C1 segment of cervical spinal cord (tissue), 14 donors: ENCODE results near the gene ADD2.
"Not testable (repeated sequence)": the region's sequence is repeated elsewhere in the genome, so short reads cannot be mapped to it uniquely, and the experiment has no call there.

Source experiments
- DNase-seq, 14 donors: peaks; one replicate each; lab custom pipeline; 2025; lab: John Stamatoyannopoulos, UW

Gene ADD2

DNA sequence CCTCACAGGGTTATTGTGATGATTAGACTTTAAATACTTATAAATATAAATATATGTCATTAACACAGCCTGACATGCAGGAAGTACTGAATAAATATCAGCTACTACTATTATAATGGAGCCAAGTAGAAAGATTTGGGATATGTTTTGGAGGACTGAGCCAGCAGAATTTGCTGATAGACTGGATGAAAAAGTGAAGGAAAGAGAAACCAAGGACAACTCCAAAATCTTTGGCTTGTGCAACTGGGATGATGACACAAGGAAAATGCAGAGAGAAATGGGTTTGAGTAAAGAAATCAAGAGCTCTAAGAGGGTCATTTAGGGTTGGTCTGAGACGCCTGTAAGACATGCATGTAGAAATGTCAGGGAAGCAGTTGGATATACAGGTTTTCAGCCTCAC lies 15.6 kb downstream of the ADD2 start:
- DNase-seq = no peak

DNA sequence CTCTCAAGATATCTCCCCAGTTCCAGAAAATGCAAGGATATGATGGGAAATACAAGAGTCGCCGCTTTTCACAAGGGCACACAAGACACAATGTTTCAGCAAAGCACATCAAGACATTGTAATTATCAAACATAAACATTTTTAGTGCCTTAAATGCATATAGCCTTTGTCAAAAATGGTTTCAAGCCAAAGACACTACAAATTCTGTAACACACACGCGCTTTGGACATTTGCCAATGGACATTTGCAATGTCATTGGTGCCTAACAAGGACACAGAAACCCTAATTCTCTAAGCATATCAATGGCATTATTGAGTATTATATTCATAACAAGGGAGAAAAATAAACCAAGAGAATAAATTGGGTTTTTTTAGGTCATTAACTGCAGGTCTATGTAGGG lies 16.1 kb downstream of the ADD2 start:
- no peak for DNase-seq

DNA sequence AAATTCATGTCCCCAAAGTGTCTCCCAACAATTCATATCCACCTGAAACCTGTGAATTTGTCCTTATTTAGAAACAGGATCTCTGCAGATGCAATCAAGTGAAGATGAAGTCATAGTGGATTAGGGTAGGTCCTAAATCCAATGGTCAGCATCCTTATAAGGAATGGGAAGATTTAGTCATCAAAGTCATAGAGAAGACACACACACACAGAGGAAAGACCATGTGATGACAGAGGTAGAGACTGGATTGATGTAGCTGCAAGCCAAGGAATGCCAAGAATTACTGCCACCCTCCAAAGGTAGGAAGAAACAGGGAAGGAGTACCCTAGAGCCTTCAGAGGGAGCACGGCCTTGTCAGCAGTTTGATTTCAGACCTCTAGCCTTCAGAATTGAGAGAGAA lies 17.7 kb downstream of the ADD2 start:
- DNase-seq = no peak

DNA sequence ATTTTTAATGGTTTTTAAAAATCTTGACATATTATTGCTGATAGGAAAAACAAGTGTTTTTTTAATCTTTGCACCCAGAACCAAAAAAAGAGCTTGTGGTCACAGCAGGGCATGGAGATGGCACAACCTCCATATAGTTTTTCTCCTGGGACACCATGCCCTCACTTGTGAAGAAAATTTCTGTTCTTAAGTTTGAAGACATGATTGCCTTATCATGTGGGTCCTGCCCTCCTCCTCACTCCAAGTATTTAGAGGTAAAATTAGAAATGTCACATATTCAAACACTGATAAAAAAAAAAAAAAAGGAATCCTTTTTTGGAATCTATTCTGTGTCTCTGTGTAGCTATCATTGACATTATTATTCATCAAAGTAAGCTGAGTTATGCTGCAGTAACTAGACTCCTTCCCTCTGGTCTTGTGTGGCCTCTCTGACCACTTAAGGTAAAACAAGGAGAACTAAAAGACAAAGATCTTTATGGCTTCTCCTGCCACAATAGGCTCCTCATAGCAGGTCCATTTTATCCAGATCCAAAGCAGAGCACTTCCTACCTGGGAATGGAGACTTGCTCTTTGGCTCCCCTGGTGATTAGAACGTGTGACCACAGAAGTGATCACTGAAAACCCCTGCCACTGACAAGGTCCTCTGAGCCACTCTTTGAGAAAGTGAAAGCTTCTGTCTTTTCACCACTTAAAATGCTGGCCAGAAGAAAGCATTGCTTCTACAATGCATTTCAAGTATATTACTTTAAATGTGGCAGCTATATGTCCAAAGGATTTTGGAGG lies 19.8 kb downstream of the ADD2 start:
- no peak for DNase-seq

DNA sequence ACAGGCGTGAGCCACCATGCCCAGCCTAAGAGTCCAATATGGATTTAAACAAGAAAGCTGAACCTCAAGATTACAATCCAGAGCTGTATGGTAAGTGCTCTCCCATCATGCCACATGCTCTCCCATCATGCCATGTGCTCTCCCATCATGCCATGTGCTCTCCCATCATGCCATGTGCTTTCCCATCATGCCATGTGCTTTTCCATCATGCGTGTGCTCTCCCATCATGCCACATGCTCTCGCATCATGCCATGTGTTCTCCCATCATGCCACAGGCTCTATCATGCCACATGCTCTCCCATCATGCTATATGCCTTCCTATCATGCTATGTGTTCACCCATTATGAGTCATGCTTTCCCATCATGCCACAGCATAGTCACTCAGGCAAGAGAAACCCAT lies 20.7 kb downstream of the ADD2 start:
- no peak for DNase-seq

DNA sequence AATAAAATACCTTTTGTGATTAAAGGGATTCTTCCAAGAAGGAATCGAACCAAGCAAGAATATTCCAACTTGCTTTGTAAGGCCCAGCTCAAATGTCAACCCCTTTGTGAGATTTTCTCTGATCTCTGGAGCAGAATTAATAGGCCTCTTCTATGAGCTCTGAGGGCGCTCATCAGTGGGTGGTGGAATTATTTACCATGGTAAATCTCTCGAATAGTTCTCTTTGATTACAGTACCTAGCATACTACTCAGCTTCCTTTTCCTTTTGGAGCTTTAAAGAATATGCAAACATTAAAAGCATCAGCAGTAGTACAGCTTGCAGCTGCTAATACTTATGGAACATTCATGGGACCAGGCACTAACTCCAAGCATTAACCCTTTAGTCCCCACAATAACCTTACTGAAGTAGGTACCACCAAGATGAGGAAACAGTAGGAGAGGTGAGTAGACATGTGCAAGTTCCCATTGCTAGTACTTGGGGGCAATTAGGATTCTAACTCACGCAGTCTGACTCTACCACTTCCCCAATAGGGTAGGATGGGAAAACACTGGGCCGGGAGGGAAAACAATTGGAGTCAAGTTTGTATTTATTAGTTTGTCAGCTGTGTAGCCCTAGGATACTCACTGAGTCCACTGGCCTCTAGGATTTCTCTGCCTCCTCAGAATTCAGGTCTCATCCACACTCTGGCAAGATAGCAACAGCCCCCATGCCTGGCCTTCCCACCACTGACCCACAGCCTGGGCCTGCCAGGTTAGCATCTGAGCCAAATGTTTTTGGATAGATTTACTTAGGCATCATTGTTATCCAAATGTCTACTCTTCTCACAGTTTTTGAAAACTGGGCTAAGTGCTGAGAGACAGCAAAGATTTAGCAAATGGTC lies 21.7 kb downstream of the ADD2 start:
- peak in 5 of 14 donors; percentile 10 to 51 (median 18) for DNase-seq

DNA sequence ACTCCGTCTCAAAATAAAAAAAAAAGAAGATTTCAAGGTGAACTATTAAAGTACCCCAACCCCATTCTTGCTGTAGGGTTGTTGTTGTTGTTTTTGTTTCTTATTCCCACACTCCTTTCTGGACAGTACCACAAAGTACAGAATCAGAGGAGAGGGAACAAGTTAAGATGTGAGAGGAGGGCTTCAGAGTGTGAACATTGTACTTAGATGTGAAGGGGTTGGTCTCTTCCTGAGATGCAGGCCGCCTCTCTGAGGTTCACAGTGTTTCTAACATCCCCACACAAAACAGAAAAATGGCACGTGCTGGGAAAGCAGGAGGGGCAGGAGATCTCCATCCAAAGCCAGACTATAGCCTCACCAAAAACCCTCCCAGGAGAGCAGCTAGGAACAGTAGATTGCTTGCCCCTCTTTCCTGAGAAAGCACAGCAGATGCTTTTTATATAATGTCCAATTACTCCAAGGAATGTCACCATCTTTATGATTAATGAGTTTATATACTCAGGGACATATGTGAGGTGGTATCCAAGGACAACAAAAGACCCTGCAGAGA lies 22.6 kb downstream of the ADD2 start:
- no peak for DNase-seq

DNA sequence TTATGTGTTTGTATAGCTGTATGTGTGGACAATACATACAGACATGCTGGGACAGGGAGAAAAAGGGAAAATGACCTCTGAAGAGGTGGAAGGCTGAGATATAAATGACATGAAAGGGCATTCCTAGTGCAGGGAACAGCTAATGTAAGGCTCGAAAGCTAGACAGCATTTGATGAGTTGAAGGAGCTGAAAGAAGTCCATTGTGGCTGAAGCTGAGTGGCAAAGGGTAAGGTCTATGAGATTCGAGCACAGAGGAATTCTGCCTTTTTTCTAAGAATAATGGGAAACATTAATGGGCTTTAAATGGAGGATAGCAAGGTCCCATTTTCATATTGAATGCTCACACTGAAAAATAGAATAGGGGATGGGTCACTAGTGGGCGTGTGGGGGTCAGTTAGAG lies 23.6 kb downstream of the ADD2 start:
- DNase-seq = no peak

DNA sequence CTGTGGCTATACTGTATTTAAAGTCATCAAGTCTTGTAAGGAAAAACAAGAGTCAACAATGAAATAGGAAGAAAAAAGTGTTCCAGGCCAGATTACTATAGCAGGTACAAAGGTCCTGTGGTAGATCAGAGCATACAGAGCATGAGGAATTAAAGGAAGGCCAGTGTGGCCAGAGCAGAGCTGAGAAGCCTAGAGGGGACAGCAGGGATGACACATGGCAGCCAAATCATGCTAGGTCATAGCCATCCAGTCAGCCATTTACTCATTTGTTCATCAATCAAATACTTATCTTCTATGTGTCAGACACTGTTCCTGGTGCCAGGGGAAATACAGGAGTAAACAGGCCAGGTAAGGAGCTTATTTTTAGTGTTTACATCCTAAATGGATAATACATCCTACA lies 24.3 kb downstream of the ADD2 start:
- DNase-seq = no peak

DNA sequence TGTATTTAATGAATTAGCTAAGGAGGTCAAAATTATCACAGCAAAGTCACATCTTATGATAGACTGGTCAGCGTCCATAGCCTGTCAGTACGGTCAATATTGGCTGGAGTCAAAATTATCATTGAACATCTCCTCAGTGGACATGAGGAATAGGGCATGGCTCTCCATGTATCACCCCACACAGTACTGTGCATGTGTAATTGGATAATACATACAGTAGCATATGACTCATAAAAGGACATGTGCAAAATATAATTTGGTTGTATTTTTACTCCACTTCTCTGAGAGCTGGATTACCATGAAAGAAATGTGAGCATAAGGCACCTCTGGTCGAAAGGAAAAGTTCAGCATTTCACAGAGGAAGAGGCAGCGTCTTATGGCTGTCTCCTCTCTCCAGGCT lies 24.9 kb downstream of the ADD2 start:
- no peak for DNase-seq

DNA sequence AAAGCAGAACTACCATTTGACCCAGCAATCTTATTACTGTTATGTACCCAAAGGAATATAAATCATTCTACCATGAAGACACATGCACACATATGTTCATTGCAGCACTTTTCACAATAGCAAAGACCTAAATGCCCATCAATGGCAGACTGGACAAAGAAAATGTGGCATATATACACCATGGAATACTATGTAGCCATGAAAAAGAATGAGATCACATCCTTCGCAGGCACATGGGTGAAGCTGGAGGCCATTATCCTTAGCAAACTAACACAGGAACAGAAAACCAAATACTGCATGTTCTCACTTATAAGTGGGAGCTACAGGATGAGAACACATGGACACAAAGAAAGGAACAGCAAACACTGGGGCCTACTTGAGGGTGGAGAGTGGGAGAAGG lies 28.5 kb downstream of the ADD2 start:
- DNase-seq = not testable (repeated sequence)

DNA sequence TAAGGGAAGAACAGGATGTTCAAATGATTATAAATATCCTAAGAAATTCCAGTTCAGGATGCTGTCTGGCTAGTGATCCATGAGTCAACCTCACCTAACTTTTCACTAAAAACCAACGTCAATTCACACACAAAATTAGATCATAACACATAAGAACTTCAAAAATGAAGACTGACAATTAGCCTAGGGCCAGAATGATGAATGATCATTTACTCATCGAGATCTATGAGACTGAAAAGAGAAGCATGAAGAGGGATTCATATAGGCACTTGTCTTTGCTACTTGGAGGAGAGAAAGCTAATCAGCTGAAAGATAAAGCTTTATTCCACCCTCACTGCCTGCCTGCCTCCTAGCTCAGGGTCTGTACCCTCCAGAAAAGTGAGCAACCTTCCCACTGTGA lies 29.8 kb downstream of the ADD2 start:
- DNase-seq = no peak

DNA sequence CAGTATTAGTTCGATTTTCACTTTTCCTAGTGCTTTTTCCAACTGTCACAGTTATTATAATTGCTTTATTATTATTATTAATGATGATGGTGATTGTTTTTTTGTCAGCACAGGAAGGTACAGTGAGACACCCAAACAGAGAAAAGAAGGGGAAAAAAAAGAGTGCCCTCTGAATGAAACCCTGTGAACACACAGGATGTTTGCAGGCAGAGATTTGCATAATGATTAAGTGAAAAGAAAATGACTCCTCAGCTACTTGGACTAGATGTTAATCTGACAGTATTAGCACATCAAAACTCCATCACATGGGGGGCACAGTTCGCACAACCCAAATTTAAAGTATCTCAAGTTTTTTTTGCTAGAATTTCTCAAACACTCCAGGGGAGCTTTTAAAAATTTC lies 32.9 kb downstream of the ADD2 start:
- no peak for DNase-seq

DNA sequence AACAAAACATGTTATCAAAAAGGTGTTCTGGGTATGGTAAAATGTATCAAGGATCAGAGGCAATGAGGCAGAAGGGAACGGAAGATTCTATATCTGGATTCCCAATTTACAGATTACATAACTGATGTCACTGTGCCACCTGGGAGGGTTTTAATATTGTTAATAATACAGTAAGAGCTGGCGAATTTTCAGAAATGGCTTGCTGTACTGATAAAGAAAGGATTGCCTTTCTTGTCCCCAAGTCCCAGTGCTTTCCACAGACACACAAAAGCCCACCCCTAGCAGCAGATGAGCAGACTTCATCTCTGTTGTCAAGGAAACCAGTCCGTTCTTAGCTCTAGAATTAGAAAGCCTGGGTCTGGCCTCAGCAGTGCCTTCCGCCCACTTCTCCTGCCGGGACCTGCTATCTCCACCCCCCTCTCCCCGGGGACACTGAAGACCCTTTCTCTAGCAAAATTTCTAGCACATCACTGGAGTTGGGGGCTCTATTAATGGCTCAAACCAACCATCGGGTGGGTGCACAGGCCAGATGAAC lies 34.3 kb downstream of the ADD2 start:
- peak in 1 of 14 donors; percentile 67 for DNase-seq

DNA sequence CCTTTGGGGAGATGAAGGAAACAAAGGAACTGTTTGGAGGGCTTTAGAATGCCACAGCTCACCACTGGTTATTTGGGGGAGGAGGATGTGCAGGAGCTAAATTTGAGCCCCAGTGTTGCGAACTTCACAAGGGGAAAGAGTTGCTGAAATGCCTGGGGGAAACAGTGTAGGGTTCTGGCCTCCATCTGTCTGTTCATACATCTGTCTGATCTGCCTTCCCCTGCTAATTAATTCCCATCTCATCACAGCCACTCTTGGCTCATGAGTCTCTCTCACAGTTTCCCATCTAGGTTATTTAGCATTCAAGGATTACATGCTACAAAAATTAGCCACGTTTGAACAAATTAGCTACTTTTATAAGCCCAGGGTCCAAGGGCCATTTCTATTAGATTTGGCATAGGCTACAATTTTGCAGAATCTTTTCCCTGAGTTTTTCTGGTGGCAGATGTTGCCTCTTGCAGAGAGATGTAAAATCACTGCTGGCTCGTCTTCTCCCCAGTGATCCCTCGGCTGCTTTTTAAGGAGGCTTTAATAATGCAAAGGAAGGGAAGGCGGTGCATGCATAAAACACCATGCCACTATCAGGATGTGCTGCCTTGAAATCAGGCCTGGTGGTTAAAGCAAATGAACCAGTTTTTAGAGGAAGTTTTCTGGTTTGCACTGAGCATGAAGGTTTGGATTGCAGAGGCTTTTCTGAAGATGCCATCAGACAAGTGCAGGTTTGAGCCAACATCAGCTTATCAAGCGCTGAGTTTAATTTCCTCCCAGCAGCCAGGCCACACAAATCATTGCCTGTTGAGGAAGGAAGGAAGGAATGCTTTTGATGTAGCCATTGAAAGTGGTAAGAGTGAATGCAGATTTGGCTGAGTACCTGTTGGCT lies 35.0 kb downstream of the ADD2 start:
- DNase-seq = no peak

DNA sequence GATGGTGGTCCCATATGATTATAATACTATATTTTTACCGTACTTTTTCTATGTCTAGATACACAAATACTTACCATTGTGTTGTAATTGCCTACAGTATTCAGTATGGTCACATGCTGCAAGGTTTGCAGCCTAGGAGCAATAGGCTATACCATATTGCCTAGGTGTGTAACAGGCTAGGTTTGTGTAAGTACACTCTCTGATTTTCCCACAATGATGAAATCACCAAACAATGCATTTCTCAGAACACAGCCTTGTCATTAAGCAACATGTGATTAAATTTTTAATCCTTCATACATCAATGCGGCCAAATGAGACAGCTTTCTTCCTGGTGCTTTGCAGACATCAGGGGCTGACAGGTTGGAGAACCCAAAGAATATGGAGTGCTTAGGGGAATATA lies 37.3 kb downstream of the ADD2 start:
- DNase-seq = no peak

DNA sequence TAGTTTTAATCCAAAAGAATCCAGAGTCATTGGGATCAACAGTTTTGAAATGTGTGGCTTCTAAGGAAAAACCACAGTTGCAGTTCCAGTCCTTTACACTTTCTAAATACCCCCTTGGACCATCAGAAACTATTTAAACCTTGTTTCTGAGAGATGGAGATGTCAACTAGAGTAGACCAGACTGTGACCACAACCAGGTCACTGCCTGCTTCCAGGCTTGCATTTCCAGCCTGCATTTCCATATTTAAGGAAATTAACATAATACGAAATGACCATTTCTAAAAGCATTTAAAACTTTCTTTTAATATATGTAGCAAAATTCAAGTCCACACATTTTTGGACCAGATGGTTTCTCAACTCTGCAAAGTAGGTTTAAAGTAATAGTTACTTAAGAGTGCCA lies 38.4 kb downstream of the ADD2 start:
- DNase-seq = no peak

DNA sequence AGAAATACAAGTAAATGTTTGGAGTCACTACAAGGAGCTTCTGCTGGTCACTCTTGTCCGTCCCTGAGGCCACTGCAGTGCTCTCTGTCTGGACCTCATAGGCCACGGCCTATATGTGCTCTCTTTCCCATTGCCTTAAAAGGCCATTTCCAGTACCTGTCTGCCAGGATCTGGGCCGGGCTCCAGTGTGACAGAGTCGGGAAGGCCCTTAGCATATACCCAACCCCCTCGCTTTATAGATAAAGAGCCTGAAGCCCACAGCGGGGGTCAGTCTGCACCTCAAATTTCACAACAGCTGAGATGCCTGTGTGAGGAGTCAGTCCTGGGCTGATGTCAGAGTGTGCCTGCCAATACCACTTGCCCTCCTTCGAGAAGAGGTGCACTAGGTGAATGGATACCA lies 39.9 kb downstream of the ADD2 start:
- DNase-seq = no peak

DNA sequence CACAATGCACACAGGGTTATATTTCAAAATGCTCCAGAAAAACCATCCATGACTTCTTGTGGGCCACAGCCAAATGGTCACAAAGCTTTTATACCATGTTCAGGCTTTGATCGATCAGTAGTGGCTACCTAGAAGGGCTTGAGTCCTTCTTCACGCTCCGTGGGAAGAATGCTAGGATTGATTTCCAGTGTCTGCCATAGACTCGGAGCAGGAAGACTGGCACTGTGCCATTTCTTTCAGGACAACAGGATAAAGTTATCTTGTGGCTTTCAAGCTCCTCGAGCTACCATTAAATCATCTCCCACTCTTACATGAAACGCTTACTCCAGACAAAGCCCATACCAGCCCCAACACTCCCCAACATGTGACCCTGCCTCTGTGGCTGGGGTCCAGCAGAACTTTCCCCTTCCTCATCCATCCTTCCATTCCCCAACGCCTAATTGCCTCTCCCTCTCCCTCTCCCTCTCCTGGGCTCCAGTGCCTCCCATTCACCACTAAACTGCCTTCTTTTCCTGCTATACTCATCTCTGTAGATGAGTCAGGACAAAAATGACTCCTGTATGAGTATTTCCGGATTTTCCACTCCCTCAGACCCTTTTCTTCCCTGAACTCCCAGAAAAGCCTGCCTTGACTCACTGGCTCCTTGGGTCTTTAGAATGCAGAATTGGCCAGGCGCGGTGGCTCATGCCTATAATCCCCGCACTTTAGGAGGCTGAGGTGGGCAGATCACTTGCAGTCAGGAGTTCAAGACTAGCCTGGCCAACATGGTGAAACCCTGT lies 40.9 kb downstream of the ADD2 start:
- DNase-seq = no peak

DNA sequence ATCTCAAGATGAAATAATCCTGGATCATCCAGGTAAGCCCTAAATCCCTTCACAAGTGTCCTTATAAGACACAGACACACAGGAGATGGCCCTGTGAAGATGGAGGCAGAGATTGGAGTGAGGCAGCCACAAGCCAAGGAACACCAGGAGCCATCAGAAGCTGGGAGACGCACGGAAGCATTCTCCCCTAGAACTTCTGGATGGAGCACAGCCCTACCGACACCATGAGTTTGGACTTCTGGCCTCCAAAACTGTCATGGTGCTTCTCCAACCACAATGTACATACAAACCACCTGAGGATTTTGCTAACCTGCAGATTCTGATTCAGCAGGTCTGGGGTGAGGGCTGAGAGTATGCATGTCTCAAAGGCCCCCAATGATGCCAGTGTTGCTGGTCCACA lies 42.5 kb downstream of the ADD2 start:
- DNase-seq = no peak

DNA sequence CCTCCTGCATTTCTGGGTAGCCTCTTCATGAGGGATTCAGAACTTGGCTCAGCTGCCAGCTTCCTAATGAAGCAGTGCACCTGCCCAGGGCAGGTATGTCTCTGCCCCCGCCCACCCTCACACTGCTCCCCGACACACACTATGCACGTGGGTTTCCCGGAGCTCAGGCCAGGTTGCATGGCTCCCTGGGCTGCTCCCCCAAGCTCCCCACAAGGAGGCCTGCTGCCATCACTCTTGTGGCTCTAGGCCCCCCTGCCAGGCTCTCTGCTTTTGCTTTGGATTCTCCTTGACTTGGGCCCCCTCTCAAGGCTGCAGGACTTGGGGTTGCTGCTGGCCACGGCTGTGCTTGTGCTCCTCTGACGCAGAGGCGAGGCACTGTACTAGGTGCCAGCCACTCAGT lies 43.6 kb downstream of the ADD2 start:
- DNase-seq = no peak
